Lower lobe of right lung (tissue), 2 donors: ENCODE measurements around the gene IL6ST. TPM values are rescaled to one million over a fixed set of nuclear protein-coding genes. Genes with fewer than 3 reads are reported as not detected.

Experiments
- ATAC-seq, 2 donors: fragments of 200-7000 bp; cut with Tn5 transposase; one replicate each; pipeline ENCODE4 v1.9.1; 2020 to 2022; ENCODE audit warnings: mild to moderate bottlenecking in 2 of 2, moderate library complexity in 2 of 2
- DNase-seq: peaks from one replicate; pipeline ENCODE4 v3.0.0-alpha.2; 2020
- H3K27ac ChIP-seq: fragments of 200-600 bp; one replicate; pipeline ENCODE4 v1.8.0; 2022
- H3K27me3 ChIP-seq: fragments of 200-600 bp; one replicate; pipeline ENCODE4 v1.8.0; 2022; ENCODE audit warnings: low read depth
- H3K36me3 ChIP-seq: fragments of 200-600 bp; one replicate; pipeline ENCODE4 v1.8.0; 2022; ENCODE audit warnings: mild to moderate bottlenecking
- H3K4me1 ChIP-seq: fragments of 200-600 bp; one replicate; pipeline ENCODE4 v1.8.0; 2022
- H3K4me3 ChIP-seq: fragments of 200-600 bp; one replicate; pipeline ENCODE4 v1.8.0; 2022; ENCODE audit warnings: mild to moderate bottlenecking
- H3K9me3 ChIP-seq: fragments of 200-600 bp; one replicate; pipeline ENCODE4 v1.8.0; 2022
- CTCF ChIP-seq: fragments of 200-600 bp; IDR thresholded peaks from one replicate; pipeline ENCODE4 v1.8.0; 2022; ENCODE audit warnings: antibody characterized with exemption, mild to moderate bottlenecking
- intact Hi-C: fragments of 100-400 bp; cut with DNase I; formaldehyde crosslinking; loops from one replicate; pipeline ENCODE4 v1.11.0; 2022
- total RNA-seq: library from RNA; stranded (reverse); fragmentation: NEBNext Ultra II Directional; extraction: Animal tissue kit (Norgen Biotek cat#: 25700); gene quantifications from one replicate; pipeline ENCODE4 v1.2.1, GENCODE V29; 2021
- donor health status: DM: no; HTN: yes; CAD: no; lungs with severe emphysema.

The IL6ST gene
- total RNA-seq, 1 donor from 2014 or later, result 353 TPM

GRCh38 chr5:55915783-55916182 is 79.0 kb downstream of the IL6ST start:
- H3K9me3 ChIP-seq, result no peaks in the 10 kb centered on the region
- intact Hi-C loops, result no loop called here
- no peaks in the 10 kb centered on the region for H3K36me3 ChIP-seq
- H3K4me1 ChIP-seq, result no peaks in the 10 kb centered on the region
- DNase-seq (no peak), ATAC-seq (no peak)
- no peaks in the 10 kb centered on the region for H3K27me3 ChIP-seq
- H3K27ac ChIP-seq, result no peak overlapping the region
- no peak for TF ChIP-seq CTCF
- H3K4me3 ChIP-seq, result no peak overlapping the region

GRCh38 chr5:55914971-55915370 is 79.8 kb downstream of the IL6ST start:
- Histone ChIP-seq H3K4me3 (no peak overlapping the region), H3K27ac (no peak overlapping the region), H3K36me3 (no peaks in the 10 kb centered on the region), H3K27me3 (no peaks in the 10 kb centered on the region), H3K9me3 (no peaks in the 10 kb centered on the region), H3K4me1 (no peaks in the 10 kb centered on the region)
- TF ChIP-seq CTCF, result no peak
- intact Hi-C loops, result no loop called here
- no peak for DNase-seq
- ATAC-seq, result no peak

- Histone ChIP-seq H3K27me3 (no peaks in the 10 kb centered on the region), H3K9me3 (no peaks in the 10 kb centered on the region), H3K27ac (no peak overlapping the region), H3K4me1 (no peaks in the 10 kb centered on the region), H3K4me3 (no peak overlapping the region), H3K36me3 (no peaks in the 10 kb centered on the region)
- intact Hi-C loops, result no loop called here
- ATAC-seq (no peak), DNase-seq (no peak)
- no peak for TF ChIP-seq CTCF
These were observed 81.0 kb downstream of the IL6ST start for GRCh38 chr5:55913466-55914413.

GRCh38 chr5:55911784-55912653 is 82.7 kb downstream of the IL6ST start:
- no peaks in the 10 kb centered on the region for H3K36me3 ChIP-seq
- DNase-seq (no peak), ATAC-seq (no peak)
- H3K4me1 ChIP-seq, result no peaks in the 10 kb centered on the region
- no peak for TF ChIP-seq CTCF
- H3K9me3 ChIP-seq, result no peaks in the 10 kb centered on the region
- no peak overlapping the region for H3K27ac ChIP-seq
- intact Hi-C loops, result no loop called here
- H3K27me3 ChIP-seq, result no peaks in the 10 kb centered on the region
- no peak overlapping the region for H3K4me3 ChIP-seq

GRCh38 chr5:55908804-55909203 is 86.0 kb downstream of the IL6ST start:
- Histone ChIP-seq H3K27me3 (no peaks in the 10 kb centered on the region), H3K9me3 (no peaks in the 10 kb centered on the region), H3K36me3 (no peaks in the 10 kb centered on the region), H3K27ac (no peak overlapping the region), H3K4me1 (peaks cover 2% of the 10 kb centered on the region), H3K4me3 (no peak overlapping the region)
- DNase-seq, result no peak
- intact Hi-C loops, result no loop called here
- ATAC-seq, result no peak
- no peak for TF ChIP-seq CTCF
